ENCODE results near the gene NTS.
A peak's percentile ranks its signal among the peaks of the same experiment; 100 is the strongest.

The NTS gene

DNA sequence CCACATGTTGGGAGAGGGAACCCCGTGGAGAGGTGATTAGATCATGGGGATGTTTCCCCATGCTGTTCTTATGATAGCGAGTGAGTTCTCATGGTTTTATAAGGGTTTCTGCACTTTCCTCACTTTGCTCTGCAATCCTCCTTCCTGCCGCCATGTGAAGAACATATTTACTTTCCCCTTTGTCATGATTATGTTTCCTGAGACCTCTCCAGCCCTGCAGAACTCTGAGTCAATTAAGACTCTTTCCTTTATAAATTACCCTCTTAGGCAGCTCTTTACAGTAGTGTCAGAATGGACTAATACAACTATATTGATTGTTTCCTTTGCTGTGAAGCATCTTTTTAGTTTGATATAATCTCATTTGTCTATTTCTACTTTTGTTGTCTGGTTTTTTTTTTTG lies 24.8 kb upstream of the NTS start:
- Histone ChIP-seq H3K27me3 (ENCODE audit: control insufficient read depth in 1 of 2, insufficient read depth in 2 of 2, low read length in 2 of 2) (no peaks in the 10 kb centered on the region), H3K9ac (ENCODE audit: low read length) (no peak overlapping the region), H3K36me3 (ENCODE audit: insufficient read depth, low read length) (no peaks in the 10 kb centered on the region), H3K4me3 (ENCODE audit: low read depth in 1 of 2, low read length in 2 of 2) (no peak overlapping the region), H3K27ac (ENCODE audit: low read depth, low read length) (no peak overlapping the region), H3K4me1 (ENCODE audit: insufficient read depth, low read length) (no peaks in the 10 kb centered on the region), H3K9me3 (ENCODE audit: low read length) (no peaks in the 10 kb centered on the region)

DNA sequence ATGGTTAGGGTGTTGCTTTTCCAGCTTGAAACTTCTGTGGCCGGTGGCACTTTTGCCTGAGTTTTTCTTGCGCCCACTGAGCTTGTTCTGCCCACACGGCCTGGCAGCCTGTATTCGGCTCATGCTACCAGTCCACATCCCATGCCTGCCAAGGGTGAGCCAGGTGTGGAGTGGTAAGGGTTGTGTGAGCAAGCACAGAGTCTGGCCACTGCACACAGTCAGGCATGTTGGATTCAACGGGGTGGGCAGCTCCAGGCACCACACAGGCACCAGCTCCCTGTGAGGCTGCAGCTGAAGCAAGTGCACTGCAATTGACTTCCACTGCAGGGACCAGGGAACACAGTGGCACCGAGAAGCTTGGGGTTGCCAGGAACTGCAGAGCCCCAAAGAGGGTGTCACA lies 18.8 kb upstream of the NTS start:
- H3K36me3 ChIP-seq (ENCODE audit: insufficient read depth, low read length), result no peaks in the 10 kb centered on the region
- no peak overlapping the region for H3K9ac ChIP-seq (ENCODE audit: low read length)
- no peaks in the 10 kb centered on the region for H3K4me1 ChIP-seq (ENCODE audit: insufficient read depth, low read length)
- no peak overlapping the region for H3K27ac ChIP-seq (ENCODE audit: low read depth, low read length)
- no peak overlapping the region for H3K4me3 ChIP-seq (ENCODE audit: low read depth in 1 of 2, low read length in 2 of 2)
- no peaks in the 10 kb centered on the region for H3K27me3 ChIP-seq (ENCODE audit: control insufficient read depth in 1 of 2, insufficient read depth in 2 of 2, low read length in 2 of 2)
- H3K9me3 ChIP-seq (ENCODE audit: low read length), result no peaks in the 10 kb centered on the region

DNA sequence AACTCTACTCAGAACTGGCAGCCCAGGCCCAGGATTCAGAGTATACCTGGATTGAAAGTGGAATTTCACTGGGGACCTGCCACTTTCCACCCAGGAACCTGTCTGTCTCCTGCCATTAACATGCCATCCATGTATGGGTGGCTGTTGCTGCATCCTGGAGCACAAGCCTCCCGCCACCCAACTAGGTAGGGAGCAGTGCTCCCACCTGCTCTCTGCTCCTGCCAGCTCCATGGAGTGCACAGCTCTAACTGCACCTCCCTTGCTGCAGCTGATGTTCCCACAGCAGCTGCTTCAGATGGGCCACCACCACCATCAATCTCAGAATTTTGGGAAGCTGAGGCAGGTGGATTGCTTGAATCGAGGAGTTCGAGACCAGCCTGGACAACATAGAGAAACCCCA lies 17.1 kb upstream of the NTS start:
- H3K36me3 ChIP-seq (ENCODE audit: insufficient read depth, low read length), result no peaks in the 10 kb centered on the region
- no peak overlapping the region for H3K9ac ChIP-seq (ENCODE audit: low read length)
- H3K4me3 ChIP-seq (ENCODE audit: low read depth in 1 of 2, low read length in 2 of 2), result no peak overlapping the region
- no peak overlapping the region for H3K27ac ChIP-seq (ENCODE audit: low read depth, low read length)
- H3K27me3 ChIP-seq (ENCODE audit: control insufficient read depth in 1 of 2, insufficient read depth in 2 of 2, low read length in 2 of 2), result no peaks in the 10 kb centered on the region
- H3K9me3 ChIP-seq (ENCODE audit: low read length), result no peaks in the 10 kb centered on the region
- H3K4me1 ChIP-seq (ENCODE audit: insufficient read depth, low read length), result no peaks in the 10 kb centered on the region

DNA sequence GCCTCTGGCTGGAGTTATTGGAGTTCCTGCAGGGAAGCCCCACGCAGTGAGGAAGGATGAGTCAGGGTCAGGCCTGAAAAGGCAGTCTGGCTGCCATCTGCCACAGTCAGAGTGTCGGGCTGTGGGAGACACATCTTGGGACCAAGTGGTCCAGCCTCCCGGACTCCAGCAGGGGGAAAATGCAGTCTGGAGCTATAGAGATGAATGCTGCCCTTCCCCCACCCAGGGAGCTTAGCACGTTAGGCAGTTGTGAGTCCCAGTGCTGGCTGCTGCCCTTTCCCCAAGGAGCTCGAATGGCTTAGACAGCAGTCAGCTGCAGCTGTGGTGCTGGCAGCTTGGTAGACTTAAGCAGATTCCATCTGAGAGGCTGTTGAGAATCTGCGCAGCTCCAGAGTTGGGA lies 8.2 kb upstream of the NTS start:
- Histone ChIP-seq H3K27me3 (ENCODE audit: control insufficient read depth in 1 of 2, insufficient read depth in 2 of 2, low read length in 2 of 2) (no peaks in the 10 kb centered on the region), H3K4me1 (ENCODE audit: insufficient read depth, low read length) (peaks cover 5% of the 10 kb centered on the region), H3K27ac (ENCODE audit: low read depth, low read length) (no peak overlapping the region), H3K4me3 (ENCODE audit: low read depth in 1 of 2, low read length in 2 of 2) (no peak overlapping the region), H3K9me3 (ENCODE audit: low read length) (no peaks in the 10 kb centered on the region), H3K9ac (ENCODE audit: low read length) (no peak overlapping the region), H3K36me3 (ENCODE audit: insufficient read depth, low read length) (no peaks in the 10 kb centered on the region)

DNA sequence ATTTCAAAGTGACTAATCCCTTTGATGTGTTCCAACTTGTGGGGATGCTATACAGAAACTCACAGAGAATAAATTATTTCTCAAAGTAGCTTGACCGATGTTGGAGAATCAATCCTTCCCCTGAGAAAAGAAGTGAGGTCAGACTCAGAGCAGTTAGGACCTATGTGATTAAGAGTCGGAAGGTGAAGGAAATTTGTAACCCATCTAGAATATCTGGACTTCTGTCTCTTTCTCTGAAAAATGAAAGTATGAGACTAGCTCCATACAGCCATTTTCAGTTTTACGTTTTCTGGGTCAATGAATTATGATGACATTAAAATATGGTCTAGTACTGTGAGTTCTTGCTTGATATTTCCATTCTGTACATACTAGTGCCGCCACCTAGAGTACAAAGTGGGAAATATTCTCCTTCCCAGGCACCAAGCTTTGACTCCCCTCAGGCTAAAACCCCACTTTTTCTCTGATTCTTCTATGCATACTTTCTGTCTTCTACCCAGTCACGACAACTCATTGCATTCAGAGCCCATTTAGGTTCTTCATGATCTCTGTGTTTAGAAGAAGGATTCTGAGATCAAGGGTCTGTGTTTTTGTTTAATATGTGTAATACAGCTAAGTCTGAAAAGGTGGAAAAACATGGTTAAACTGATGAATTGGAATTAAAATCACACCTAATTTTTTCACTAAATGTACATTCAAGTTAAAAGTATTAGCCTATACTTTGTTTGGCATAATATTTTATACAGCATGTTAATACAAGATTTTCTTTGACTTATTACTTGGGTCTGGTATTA lies 6.9 kb upstream of the NTS start:
- peak overlapping the region in 1 of 2 donors; percentile 16 for H3K4me3 ChIP-seq (ENCODE audit: low read depth in 1 of 2, low read length in 2 of 2)
- no peak overlapping the region for H3K9ac ChIP-seq (ENCODE audit: low read length)
- H3K36me3 ChIP-seq (ENCODE audit: insufficient read depth, low read length), result no peaks in the 10 kb centered on the region
- no peaks in the 10 kb centered on the region for H3K27me3 ChIP-seq (ENCODE audit: control insufficient read depth in 1 of 2, insufficient read depth in 2 of 2, low read length in 2 of 2)
- no peak overlapping the region for H3K27ac ChIP-seq (ENCODE audit: low read depth, low read length)
- peaks cover 5% of the 10 kb centered on the region for H3K4me1 ChIP-seq (ENCODE audit: insufficient read depth, low read length)
- no peaks in the 10 kb centered on the region for H3K9me3 ChIP-seq (ENCODE audit: low read length)

DNA sequence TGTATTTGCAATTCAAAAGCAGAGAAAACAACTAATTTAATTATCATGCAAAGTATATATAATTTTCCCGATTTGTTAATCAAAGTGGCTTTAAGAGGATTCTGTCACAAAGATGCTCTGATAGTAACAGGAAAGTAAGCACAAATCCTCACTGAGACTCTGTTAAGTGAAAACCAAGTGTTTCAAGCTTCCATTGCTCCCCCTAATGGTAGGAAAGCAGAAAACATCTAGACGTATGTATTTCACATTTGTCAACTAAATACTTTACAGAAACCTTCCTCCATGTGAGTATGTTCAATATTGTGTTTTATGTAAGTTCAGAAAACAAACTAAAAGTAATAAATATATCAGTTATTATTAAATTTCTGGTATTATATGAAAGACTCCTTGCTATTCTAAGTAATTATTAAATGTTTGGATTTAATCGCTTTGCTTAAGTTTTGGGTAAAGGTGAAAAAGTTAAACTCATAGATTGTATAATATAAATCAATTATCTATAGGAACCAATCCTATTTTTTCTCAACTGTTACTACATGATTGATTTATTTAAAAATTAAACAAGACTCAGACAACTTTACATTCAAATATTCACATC lies 1.5 kb upstream of the NTS start:
- H3K27me3 ChIP-seq (ENCODE audit: control insufficient read depth in 1 of 2, insufficient read depth in 2 of 2, low read length in 2 of 2), result no peaks in the 10 kb centered on the region
- no peaks in the 10 kb centered on the region for H3K36me3 ChIP-seq (ENCODE audit: insufficient read depth, low read length)
- no peaks in the 10 kb centered on the region for H3K9me3 ChIP-seq (ENCODE audit: low read length)
- no peak overlapping the region for H3K27ac ChIP-seq (ENCODE audit: low read depth, low read length)
- no peak overlapping the region for H3K4me3 ChIP-seq (ENCODE audit: low read depth in 1 of 2, low read length in 2 of 2)
- H3K9ac ChIP-seq (ENCODE audit: low read length), result no peak overlapping the region
- H3K4me1 ChIP-seq (ENCODE audit: insufficient read depth, low read length), result no peaks in the 10 kb centered on the region

DNA sequence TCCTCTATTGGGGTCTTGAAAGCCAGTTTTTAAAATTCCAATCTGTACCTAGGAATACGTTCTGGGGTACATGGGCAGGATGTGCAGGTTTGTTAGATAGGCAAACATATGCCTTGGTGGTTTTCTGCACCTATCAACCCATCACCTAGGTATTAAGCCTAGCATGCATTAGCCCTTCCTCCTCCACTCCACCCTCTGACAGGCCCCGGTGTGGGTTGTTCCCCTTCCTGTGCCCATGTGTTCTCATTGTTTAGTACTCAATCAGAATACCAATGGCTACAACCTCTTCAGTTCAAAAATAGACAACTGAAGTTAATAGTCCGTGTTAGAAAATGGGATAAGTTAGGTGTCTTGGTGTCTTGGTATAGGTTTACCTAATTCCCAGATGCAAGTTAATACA lies 3.4 kb downstream of the NTS start:
- Histone ChIP-seq H3K4me1 (ENCODE audit: insufficient read depth, low read length) (no peaks in the 10 kb centered on the region), H3K27me3 (ENCODE audit: control insufficient read depth in 1 of 2, insufficient read depth in 2 of 2, low read length in 2 of 2) (no peaks in the 10 kb centered on the region), H3K9ac (ENCODE audit: low read length) (no peak overlapping the region), H3K27ac (ENCODE audit: low read depth, low read length) (no peak overlapping the region), H3K9me3 (ENCODE audit: low read length) (no peaks in the 10 kb centered on the region), H3K4me3 (ENCODE audit: low read depth in 1 of 2, low read length in 2 of 2) (no peak overlapping the region), H3K36me3 (ENCODE audit: insufficient read depth, low read length) (no peaks in the 10 kb centered on the region)

DNA sequence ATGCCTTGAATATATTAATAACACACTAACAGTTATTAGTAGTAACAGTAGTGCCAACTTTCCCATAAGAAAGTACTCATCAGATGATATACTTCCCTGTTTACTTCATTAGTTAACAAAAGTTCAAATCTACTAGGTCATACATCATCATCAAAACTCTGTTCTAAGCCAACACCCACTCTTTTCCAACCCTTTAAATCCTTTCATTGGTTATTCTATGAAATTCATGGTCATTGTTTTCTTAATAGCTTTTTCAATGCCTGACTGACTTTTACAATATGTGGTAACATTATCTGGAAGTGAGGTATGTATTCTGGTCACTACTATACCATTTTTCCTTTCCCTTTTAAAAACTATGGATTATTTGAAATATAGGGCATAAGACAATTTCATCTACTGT lies 9.7 kb downstream of the NTS start:
- Histone ChIP-seq H3K27ac (ENCODE audit: low read depth, low read length) (no peak overlapping the region), H3K27me3 (ENCODE audit: control insufficient read depth in 1 of 2, insufficient read depth in 2 of 2, low read length in 2 of 2) (no peaks in the 10 kb centered on the region), H3K36me3 (ENCODE audit: insufficient read depth, low read length) (no peaks in the 10 kb centered on the region), H3K4me1 (ENCODE audit: insufficient read depth, low read length) (no peaks in the 10 kb centered on the region), H3K9me3 (ENCODE audit: low read length) (no peaks in the 10 kb centered on the region), H3K9ac (ENCODE audit: low read length) (no peak overlapping the region), H3K4me3 (ENCODE audit: low read depth in 1 of 2, low read length in 2 of 2) (no peak overlapping the region)

DNA sequence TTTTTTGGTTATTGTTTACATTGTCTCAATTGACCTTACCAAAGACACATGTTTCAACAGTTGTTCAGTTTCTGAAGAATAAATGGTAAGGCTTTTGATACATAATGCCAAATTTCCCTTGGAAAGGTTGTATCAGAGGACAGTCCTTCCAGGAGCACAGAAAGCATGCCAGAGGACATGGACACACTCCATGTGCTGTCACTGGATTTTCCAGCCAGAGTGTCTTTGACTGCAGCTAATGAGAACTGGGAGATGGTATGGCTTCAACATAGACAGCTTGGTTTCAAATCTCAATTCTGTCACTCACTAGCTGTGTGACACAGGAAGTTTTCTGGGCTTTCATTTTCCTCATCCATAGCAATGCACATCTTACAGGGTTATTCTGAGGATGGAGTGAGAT lies 20.6 kb downstream of the NTS start:
- H3K9me3 ChIP-seq (ENCODE audit: low read length), result no peaks in the 10 kb centered on the region
- no peak overlapping the region for H3K4me3 ChIP-seq (ENCODE audit: low read depth in 1 of 2, low read length in 2 of 2)
- no peak overlapping the region for H3K9ac ChIP-seq (ENCODE audit: low read length)
- H3K4me1 ChIP-seq (ENCODE audit: insufficient read depth, low read length), result no peaks in the 10 kb centered on the region
- no peak overlapping the region for H3K27ac ChIP-seq (ENCODE audit: low read depth, low read length)
- no peaks in the 10 kb centered on the region for H3K36me3 ChIP-seq (ENCODE audit: insufficient read depth, low read length)
- no peaks in the 10 kb centered on the region for H3K27me3 ChIP-seq (ENCODE audit: control insufficient read depth in 1 of 2, insufficient read depth in 2 of 2, low read length in 2 of 2)

DNA sequence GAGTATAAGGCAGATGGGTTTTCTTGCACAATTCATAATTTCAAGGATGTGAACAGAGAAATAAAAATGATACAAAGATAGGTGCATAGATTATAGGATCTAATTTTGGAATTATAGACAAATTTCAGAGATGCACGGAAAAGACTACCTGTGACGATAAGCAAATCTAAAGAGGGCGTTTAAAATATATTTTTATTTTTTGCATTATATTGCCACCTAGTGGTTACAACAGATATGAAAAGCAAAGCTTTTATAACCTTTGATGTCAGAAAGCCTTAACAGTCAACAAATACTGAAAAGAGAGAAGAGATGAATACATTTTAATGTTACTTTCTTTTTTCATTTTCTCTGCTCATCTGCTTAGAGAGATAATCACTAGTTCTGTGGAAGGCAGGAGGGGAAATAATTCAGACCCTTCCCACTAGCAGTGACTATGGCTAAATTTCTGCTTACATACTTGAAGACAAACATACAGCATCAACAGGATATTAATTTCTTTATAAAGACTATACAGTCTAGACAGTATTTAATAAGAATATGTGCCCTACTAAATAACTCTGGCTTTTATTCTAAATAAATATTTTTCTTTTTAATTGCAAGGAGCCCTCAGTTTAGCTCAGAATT lies 46.3 kb downstream of the NTS start:
- H3K9me3 ChIP-seq (ENCODE audit: low read length), result no peaks in the 10 kb centered on the region
- no peak overlapping the region for H3K9ac ChIP-seq (ENCODE audit: low read length)
- H3K27ac ChIP-seq (ENCODE audit: low read depth, low read length), result no peak overlapping the region
- no peak overlapping the region for H3K4me3 ChIP-seq (ENCODE audit: low read depth in 1 of 2, low read length in 2 of 2)
- no peaks in the 10 kb centered on the region for H3K36me3 ChIP-seq (ENCODE audit: insufficient read depth, low read length)
- H3K4me1 ChIP-seq (ENCODE audit: insufficient read depth, low read length), result no peaks in the 10 kb centered on the region
- no peaks in the 10 kb centered on the region for H3K27me3 ChIP-seq (ENCODE audit: control insufficient read depth in 1 of 2, insufficient read depth in 2 of 2, low read length in 2 of 2)

DNA sequence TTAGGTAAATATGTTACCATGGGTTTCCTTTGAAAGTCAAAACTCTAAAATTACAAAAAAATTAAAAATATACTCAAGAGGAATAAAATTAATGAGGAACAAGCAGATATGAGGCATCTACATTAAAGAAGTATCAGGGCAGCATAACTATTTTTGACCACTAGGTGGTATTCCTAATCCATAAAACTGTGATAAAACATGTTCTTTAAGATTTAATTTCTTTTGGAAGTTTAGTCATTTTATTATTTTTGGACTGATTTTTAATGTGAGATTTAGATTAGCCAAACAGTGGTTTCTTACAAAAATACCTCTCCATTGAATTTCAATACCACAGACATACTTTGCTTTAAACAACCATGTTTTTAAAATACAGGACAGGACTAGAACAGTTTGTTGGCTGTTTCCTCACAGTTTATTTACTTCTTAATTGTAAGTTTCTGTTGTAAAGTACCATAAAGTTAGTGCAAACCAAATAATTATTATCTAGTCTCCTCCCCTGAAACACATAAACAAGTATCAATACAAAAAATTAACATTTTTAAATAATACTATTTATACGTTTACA lies 49.8 kb downstream of the NTS start:
- Histone ChIP-seq H3K4me1 (ENCODE audit: insufficient read depth, low read length) (no peaks in the 10 kb centered on the region), H3K9me3 (ENCODE audit: low read length) (no peaks in the 10 kb centered on the region), H3K4me3 (ENCODE audit: low read depth in 1 of 2, low read length in 2 of 2) (no peak overlapping the region), H3K9ac (ENCODE audit: low read length) (no peak overlapping the region), H3K36me3 (ENCODE audit: insufficient read depth, low read length) (no peaks in the 10 kb centered on the region), H3K27ac (ENCODE audit: low read depth, low read length) (no peak overlapping the region), H3K27me3 (ENCODE audit: control insufficient read depth in 1 of 2, insufficient read depth in 2 of 2, low read length in 2 of 2) (no peaks in the 10 kb centered on the region)
